Activated CD4-positive, alpha-beta T cell treated with anti-CD3 and anti-CD28 coated beads, Interleukin-2, amount 50 U/mL, for 24 hours (primary cell): ENCODE results near the gene MYOM1.
A peak's percentile ranks its signal among the peaks of the same experiment; 100 is the strongest.

Experiments
- DNase-seq, 2 donors: peaks; one replicate each; pipeline ENCODE4 v3.0.0-alpha.2; 2020; ENCODE audit warnings: low read depth in 1 of 2, low spot score in 1 of 2

Gene MYOM1

GRCh38 chr18:3153107-3153704 is 66.6 kb downstream of the MYOM1 start:
- DNase-seq = no peak

DNA sequence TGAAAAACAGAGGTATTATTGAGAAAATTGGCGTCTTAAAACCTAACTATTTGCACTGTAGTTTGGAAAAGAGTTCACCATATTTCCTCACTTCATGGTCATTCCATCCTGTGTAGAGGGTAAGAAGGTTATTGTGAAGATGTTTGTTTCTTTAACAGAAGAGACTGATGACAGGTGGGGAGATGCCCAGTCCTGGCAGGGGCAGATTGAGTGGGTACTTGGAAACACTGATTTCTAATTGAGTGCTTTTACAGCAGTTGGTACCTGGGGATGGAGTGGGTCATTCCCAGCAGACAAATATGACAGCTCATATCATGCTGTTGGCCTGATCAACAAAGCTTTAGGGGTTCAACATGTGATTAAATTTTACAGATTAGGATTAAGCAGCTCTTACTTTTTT is 67.5 kb downstream of the MYOM1 start:
- DNase-seq = no peak

DNA sequence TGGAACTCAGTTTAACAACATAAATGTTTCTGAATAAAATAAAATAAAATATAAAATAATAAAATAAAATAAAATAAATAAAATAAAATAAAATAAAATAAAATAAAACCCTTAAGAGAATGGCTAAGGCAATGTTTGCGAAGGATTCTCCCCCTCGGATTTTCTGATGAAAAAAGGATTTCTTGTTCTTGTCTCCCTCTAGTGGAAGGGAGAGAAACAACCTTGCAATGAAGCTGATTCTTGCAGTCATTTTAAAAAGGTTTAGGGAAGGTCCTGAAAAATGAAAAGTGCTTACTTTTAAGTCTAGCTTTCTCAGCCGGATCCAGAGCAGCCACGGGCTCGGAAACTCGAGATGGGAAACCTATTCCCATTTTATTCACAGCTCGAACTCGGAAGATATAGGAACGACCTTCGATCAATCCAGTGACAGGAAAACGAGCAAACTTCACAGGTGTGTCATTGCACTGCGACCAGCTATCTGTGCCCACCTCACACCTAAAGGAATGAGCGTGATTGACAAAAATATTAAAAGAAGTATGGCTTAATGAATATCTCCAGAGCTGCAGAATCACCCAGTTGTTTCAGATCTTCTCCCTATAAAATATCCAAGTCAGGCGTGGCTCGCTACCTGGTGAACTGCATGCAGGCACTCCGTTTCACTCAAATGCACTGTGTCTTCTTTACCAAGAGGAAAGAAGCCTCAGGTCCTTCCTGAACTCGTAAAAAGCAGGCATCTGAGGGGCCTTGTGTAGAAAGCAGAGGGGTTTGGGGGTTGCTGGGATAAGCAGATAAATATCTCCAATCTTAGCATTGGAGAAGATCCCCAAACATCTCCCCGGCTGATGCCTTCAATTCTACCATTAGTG is 68.1 kb downstream of the MYOM1 start:
- no peak for DNase-seq

- DNase-seq = no peak
Observed at GRCh38 chr18:3150688-3151087, 69.1 kb downstream of the MYOM1 start.

DNA sequence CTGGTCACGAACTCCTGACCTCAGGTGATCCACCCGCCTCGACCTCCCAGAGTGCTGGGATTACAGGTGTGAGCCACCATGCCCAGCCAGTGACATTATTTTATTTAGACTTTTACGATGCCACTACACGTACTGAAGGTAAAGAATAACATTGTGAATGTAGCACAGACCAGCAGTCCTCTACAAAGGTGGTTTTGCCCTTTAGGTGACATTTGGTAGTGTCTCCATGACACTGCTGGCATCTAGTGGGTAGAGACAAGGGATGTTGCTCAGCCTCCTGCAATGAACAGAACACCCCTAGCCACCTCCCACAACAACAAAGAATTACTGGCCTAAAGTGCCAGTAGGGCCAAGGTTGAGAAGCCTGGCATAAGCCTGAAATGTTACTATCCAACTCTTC is 69.5 kb downstream of the MYOM1 start:
- DNase-seq = no peak

- DNase-seq = no peak
Observed at GRCh38 chr18:3148930-3149535, 70.7 kb downstream of the MYOM1 start.

DNA sequence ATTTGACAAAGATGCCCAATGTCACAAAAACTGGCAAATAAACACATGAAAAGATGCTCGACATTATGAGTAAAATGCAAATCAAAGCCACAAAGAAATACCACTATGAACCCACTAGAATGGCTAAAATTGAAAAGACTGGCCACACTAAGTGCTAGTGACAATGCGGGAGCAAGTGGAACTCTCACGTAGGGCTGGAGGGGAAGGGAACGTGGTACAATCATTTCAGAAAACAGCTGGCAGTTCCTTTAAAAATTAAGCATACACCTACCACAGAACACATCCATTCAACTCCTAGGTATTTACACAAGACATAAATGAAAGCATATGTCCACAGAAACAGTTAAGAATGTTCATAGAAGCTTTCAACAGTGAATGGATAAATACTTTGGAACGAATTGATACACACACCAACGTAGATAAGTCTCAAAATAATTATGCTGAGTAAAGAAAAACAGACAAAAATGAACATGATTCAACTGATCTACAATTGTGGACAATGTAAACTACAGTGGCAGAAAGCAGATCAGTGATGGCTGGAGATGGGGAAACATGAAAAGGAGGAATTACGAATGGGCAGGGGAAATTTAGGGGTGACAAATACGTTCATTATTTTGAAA is 71.7 kb downstream of the MYOM1 start:
- DNase-seq = no peak

DNA sequence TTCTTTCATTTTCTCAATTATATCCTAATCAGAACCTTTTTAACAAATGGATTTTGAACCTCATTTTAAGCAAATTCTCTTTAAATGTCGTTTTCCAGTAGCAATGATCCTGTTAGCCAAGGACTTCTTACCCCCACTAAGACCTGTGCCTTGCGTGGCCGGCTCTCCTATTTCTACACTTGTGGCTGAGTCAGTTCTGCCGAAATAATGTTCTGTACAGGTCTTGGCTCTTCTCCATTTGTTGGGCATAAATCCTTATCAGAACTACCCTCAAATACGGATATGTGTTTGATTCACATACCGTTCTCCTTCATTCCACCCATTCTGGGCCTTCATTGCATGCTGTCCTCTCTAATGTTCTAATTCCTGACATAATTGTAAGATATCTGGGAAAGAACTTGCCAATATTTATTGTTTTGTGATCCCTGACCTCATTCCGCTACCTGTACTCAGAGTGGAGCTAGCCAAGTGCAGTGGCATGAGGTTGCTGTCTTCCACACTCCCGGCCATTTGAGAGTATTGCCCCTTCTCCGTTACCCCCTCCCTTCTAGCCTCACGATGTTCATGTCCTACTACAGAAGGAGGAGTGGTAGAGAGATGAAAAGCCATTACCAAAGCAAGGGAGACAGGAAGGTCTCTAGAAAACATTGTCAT is 78.7 kb downstream of the MYOM1 start:
- no peak for DNase-seq

- DNase-seq = no peak
Observed at GRCh38 chr18:3140342-3140741, 79.4 kb downstream of the MYOM1 start.

DNA sequence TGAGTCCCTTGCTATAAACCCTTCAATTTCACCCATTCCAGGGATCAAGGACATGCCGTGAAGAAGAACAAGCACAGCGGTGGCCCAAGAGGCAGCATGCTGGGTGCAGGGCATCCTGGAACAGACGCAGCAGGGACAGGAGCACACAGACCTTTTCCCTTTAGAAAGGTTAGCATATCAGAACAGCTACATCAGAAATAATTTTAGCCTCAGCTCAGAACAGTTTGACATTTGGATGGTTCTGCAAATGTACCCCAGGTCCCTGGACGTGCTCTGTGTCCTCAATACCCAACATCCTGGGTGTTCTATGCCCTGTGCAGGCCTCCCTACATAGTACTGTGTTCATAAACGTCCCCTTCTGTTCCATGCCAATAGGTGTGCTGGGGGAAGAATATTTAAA is 80.4 kb downstream of the MYOM1 start:
- DNase-seq = no peak

- DNase-seq = no peak
Observed at GRCh38 chr18:3138274-3138975, 81.3 kb downstream of the MYOM1 start.

DNA sequence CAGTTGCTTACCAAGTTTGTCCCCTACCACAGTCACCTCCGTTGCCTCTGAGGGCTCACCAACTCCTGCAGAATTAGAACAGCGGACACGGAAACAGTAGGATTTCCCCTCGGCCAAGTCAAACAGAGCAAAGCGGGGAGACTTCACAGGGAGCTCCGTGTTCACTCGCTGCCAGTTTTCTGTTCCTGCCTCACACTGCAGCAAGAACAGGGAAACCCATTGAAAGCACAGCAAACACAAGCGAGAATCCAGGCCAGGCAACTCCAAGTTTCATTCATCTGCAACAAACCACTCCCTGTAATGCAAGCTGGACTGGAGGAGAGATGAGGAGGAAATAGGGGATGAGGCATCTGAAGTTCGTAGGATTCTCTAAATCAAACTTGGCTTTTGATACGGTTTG is 84.2 kb downstream of the MYOM1 start:
- no peak for DNase-seq

- no peak for DNase-seq
Observed at GRCh38 chr18:3132700-3133099, 87.1 kb downstream of the MYOM1 start.

DNA sequence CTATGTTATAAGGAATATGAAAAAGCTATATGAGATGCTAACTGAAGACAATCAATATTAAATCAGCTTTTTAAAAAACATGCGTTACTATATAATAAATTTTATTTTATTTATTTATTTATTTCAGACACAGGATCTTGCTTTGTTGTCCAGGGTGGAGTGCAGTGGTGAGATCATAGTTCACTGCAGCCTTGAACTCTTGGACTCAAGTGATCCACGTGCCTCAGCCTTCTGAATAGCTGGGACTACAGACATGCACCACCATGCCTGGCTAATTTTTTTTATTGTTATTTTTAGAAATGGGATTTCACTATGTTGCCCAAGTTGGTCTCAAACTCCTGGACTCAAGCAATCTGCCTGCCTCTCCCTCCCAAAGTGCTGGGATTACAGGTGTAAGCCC is 89.4 kb downstream of the MYOM1 start:
- DNase-seq = no peak

GRCh38 chr18:3129053-3129864 is 90.5 kb downstream of the MYOM1 start:
- DNase-seq = peak; percentile 60 to 76

DNA sequence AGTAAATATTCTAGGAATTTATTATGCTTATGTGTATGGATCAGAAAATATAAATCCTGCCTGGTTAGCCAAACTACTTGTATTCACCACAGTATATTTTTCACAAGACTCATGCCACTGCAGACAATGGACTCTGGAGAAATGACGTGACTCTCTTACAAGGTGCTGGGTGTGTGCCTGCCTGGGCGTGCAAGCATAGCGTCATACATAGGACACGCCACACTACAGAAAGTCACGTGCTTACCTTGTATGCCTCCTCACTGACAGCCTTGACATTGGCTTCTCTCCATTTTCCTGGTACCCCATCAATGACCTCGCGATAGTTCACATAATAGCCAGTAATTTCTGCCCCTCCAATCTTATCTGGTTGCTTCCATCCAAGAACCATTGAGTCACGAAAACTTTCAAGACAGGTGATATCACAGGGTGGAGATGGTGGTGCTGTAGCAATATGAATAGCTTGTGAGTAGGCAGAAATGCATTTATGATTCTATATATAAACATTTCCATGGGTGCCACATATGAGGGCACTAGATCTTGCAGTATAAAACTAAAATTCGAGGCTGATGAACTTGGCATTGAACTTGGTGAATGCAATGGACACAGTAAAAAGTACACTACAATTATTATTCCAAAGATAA is 93.2 kb downstream of the MYOM1 start:
- DNase-seq = no peak

DNA sequence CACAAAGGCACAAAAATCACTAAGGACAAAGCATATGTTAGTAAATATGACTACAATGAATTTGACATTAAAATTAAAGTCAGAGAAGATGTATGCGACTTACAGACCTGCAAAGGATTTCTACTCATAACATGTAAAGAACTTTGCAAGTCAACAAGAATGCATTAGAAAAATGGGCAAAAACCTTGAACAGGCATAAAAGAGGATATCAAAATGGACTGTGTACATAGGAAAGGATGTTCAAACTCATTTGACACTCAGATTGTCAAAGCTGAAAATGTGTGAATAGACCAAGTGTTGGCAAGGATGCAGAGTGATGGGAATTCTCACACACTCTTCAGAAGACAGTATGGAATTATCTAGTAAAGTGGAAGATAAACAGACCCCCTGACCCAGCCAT is 94.9 kb downstream of the MYOM1 start:
- DNase-seq = no peak

GRCh38 chr18:3122851-3123250 is 96.9 kb downstream of the MYOM1 start:
- DNase-seq = no peak

- no peak for DNase-seq
Observed at GRCh38 chr18:3121259-3121658, 98.5 kb downstream of the MYOM1 start.

DNA sequence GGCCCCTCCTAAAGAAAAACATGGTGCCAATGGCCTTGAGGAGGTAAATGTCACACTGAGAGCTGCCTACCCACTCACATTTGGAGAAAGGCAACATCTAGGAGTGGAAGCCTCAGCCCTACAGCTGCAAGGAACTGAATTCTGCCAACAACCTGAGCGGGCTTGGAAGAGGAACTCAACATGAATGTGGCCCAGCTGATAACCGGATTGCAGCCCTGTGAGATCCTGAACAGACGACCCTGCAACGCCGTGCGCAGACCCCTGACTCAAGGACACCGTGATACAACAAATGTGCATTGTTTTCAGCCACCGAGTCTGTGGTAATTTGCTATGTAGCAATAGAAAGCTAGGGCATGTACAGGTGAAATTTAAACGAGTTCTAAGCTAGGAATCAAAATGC is 99.4 kb downstream of the MYOM1 start:
- no peak for DNase-seq
